Neural progenitor cell (in vitro differentiated cells): Measurements from ENCODE around the gene HDAC8. TPM values are rescaled to one million over a fixed set of nuclear protein-coding genes. Genes with fewer than 3 reads are reported as not detected.

ENCODE experiments used
- DNase-seq: peaks from one replicate; pipeline ENCODE4 v3.0.0-alpha.2; 2016; ENCODE audit warnings: low spot score
- H2AFZ ChIP-seq: fragments of 200-600 bp; sonication (generic); replicated peaks from 2 replicates; pipeline ENCODE4 v1.6.1; 2016; ENCODE audit warnings: antibody characterized with exemption
- H3F3A ChIP-seq: fragments of 200-600 bp; sonication (generic); 2 replicates; pipeline ENCODE4 v1.6.1; 2016; ENCODE audit warnings: antibody characterized with exemption, low read depth
- H3K27ac ChIP-seq: fragments of 200-600 bp; sonication (generic); 2 replicates; pipeline ENCODE4 v1.5.1; 2016; ENCODE audit warnings: mild to moderate bottlenecking
- H3K27me3 ChIP-seq: fragments of 200-600 bp; sonication (generic); 2 replicates; pipeline ENCODE4 v1.6.1; 2016; ENCODE audit warnings: mild to moderate bottlenecking, moderate library complexity
- H3K36me3 ChIP-seq: fragments of 200-600 bp; sonication (generic); 2 replicates; pipeline ENCODE4 v1.5.1; 2016
- H3K4me1 ChIP-seq: fragments of 200-600 bp; sonication (generic); 2 replicates; pipeline ENCODE4 v1.6.1; 2016; ENCODE audit warnings: mixed run types
- H3K4me2 ChIP-seq: fragments of 200-600 bp; sonication (generic); 2 replicates; pipeline ENCODE4 v1.6.1; 2016
- H3K4me3 ChIP-seq: fragments of 200-600 bp; sonication (generic); 2 replicates; pipeline ENCODE4 v1.5.1; 2016
- H3K79me2 ChIP-seq: fragments of 200-600 bp; sonication (generic); 2 replicates; pipeline ENCODE4 v1.6.1; 2016; ENCODE audit warnings: low read depth
- H3K9ac ChIP-seq: fragments of 200-600 bp; sonication (generic); 2 replicates; pipeline ENCODE4 v1.6.1; 2016
- H3K9me3 ChIP-seq: fragments of 200-600 bp; sonication (generic); 2 replicates; pipeline ENCODE4 v1.5.1; 2016; ENCODE audit warnings: low read depth
- H4K20me1 ChIP-seq: fragments of 200-600 bp; sonication (generic); 2 replicates; pipeline ENCODE4 v1.6.1; 2016; ENCODE audit warnings: low read depth
- H3K27ac Mint-ChIP-seq: 3 replicates; pipeline ENCODE4 v1.8.0; 2021; ENCODE audit warnings: mixed read lengths
- H3K27me3 Mint-ChIP-seq: 2 replicates; pipeline ENCODE4 v1.8.0; 2022; ENCODE audit warnings: low read depth, mild to moderate bottlenecking, inconsistent platforms, moderate library complexity, mixed read lengths; ENCODE audit not compliant: insufficient read depth
- H3K36me3 Mint-ChIP-seq: 3 replicates; pipeline ENCODE4 v1.8.0; 2021; ENCODE audit warnings: mixed read lengths
- H3K4me1 Mint-ChIP-seq: 3 replicates; pipeline ENCODE4 v1.8.0; 2021; ENCODE audit warnings: mixed read lengths
- H3K4me3 Mint-ChIP-seq: 3 replicates; pipeline ENCODE4 v1.8.0; 2021; ENCODE audit warnings: mild to moderate bottlenecking, moderate library complexity, mixed read lengths
- H3K9me3 Mint-ChIP-seq: 3 replicates; pipeline ENCODE4 v1.8.0; 2020; ENCODE audit warnings: mixed read lengths
- EZH2 ChIP-seq: fragments of 200-600 bp; sonication (generic); IDR thresholded peaks from 2 replicates; pipeline ENCODE4 v1.6.1; 2017; ENCODE audit warnings: antibody characterized with exemption, mild to moderate bottlenecking, moderate library complexity
- EZH2phosphoT487 ChIP-seq: fragments of 200-600 bp; sonication (generic); IDR thresholded peaks from 2 replicates; pipeline ENCODE4 v1.6.1; 2017; ENCODE audit warnings: antibody characterized with exemption
- total RNA-seq: library from RNA; depleted of rRNA; stranded (reverse); fragments of >200 nt; gene quantifications from 2 replicates; pipeline ENCODE4 v1.2.3, GENCODE V29; 2015; ENCODE audit warnings: low replicate concordance
- TF ChIP-seq, protein P1 (sequence below): fragments of 200-600 bp; sonication (generic); IDR thresholded peaks from 2 replicates; pipeline ENCODE4 v1.5.1; 2017; ENCODE audit warnings: antibody characterized with exemption, mild to moderate bottlenecking

The HDAC8 gene
- total RNA-seq, 1 donor from 2014 or later = 37.8 TPM

DNA sequence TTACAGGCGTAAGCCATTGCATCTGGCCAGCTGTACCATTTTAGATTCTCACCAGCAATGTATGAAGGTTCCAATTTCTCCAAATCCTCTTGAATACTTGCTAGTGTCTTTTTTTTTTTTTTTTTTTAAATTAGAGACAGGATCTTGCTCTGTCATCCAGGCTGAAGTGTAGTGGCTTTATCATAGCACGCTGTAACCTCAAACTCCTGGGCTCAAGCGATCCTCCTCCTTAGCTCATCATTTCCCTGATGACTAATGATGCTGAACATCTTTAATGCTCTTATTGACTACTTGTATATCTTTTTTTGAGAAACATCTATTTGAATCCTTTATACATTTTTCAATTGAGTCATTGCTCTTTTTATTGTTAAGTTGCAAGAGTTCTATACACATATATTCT lies 40.3 kb downstream of the HDAC8 start:
- Histone ChIP-seq H3K4me3 (no peak overlapping the region), H3K79me2 (no peaks in the 10 kb centered on the region)

DNA sequence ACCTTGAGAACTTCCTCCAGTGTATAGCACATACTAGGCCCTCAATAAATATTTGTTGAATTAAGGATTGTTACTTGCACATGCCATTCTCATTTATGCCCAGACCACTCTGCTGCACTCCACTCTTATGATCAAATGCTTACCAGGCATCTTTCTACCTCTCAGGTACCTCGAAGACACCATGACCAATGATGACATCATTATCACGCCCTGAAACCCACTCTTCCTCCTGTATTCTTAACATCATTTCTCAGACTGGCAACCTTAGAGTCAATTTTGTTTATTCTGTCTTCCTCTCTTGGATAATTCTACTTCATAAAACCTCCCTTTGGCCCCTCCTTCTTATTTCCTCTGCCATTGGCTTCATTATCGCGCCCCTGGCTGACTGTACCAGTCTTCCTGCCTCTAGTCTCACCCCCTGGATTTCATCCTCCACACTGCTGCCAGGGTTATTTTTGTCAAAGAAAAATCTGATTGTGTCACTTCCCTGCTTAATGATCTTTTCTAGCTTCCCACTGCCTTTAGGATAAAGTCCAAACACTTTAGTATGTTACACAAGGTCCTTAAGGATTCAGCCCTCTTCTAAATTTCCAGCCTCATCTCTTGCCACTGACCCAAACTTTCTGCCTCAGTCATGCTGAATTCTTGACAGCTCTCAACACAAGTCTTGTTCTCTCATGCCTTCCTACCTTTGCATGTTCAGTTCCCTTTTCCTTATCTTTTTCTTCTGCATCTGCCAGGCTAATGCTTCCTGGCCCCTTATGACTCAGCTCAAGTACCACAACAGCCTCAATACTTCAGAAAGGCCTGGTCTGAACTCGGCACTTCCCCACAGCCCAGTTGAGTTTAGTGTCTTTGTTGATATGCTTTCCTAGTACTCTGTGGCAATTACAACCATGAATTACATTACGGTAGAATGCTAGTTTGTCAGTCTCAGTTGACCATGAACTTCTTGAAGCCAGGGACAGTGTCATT lies 45.8 kb downstream of the HDAC8 start:
- Histone ChIP-seq H3K36me3 (peaks cover 3% of the 10 kb centered on the region), H3K27ac (no peak overlapping the region), H3K9ac (no peak overlapping the region), H3K4me3 (no peak overlapping the region), H4K20me1 (no peaks in the 10 kb centered on the region), H3K79me2 (no peaks in the 10 kb centered on the region), H2AFZ (no peak overlapping the region), H3K4me2 (no peak overlapping the region), H3K4me1 (no peaks in the 10 kb centered on the region), H3K27me3 (no peaks in the 10 kb centered on the region), H3F3A (no peaks in the 10 kb centered on the region), H3K9me3 (no peaks in the 10 kb centered on the region)
- no peak for TF ChIP-seq EZH2phosphoT487
- H3K27ac Mint-ChIP-seq = no peak overlapping the region
- no peak overlapping the region for H3K4me3 Mint-ChIP-seq
- peaks cover 7% of the 10 kb centered on the region for H3K36me3 Mint-ChIP-seq
- DNase-seq = no peak
- no peaks in the 10 kb centered on the region for H3K27me3 Mint-ChIP-seq
- H3K4me1 Mint-ChIP-seq = no peaks in the 10 kb centered on the region
- H3K9me3 Mint-ChIP-seq = peaks cover 4% of the 10 kb centered on the region

More for the DNA sequence above, 40.3 kb downstream of the HDAC8 start:
- Histone ChIP-seq H3K27me3 (no peaks in the 10 kb centered on the region), H4K20me1 (no peaks in the 10 kb centered on the region), H3K27ac (no peak overlapping the region), H3K9ac (no peak overlapping the region), H3K36me3 (peaks cover 7% of the 10 kb centered on the region), H3K9me3 (peaks cover 3% of the 10 kb centered on the region), H3K4me2 (no peak overlapping the region), H3K4me1 (no peaks in the 10 kb centered on the region), H2AFZ (no peak overlapping the region), H3F3A (no peaks in the 10 kb centered on the region)
- Mint-ChIP-seq H3K4me3 (no peak overlapping the region), H3K9me3 (no peaks in the 10 kb centered on the region), H3K27me3 (no peaks in the 10 kb centered on the region), H3K36me3 (peaks cover 7% of the 10 kb centered on the region), H3K4me1 (no peaks in the 10 kb centered on the region), H3K27ac (no peak overlapping the region)
- TF ChIP-seq EZH2phosphoT487 (no peak), EZH2 (no peak)
- TF ChIP-seq, protein P1, sequence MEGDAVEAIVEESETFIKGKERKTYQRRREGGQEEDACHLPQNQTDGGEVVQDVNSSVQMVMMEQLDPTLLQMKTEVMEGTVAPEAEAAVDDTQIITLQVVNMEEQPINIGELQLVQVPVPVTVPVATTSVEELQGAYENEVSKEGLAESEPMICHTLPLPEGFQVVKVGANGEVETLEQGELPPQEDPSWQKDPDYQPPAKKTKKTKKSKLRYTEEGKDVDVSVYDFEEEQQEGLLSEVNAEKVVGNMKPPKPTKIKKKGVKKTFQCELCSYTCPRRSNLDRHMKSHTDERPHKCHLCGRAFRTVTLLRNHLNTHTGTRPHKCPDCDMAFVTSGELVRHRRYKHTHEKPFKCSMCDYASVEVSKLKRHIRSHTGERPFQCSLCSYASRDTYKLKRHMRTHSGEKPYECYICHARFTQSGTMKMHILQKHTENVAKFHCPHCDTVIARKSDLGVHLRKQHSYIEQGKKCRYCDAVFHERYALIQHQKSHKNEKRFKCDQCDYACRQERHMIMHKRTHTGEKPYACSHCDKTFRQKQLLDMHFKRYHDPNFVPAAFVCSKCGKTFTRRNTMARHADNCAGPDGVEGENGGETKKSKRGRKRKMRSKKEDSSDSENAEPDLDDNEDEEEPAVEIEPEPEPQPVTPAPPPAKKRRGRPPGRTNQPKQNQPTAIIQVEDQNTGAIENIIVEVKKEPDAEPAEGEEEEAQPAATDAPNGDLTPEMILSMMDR = no peak
- no peak for DNase-seq

- no peaks in the 10 kb centered on the region for H3K36me3 Mint-ChIP-seq
- Histone ChIP-seq H3K36me3 (no peaks in the 10 kb centered on the region), H3K9ac (no peak overlapping the region), H3K4me1 (no peaks in the 10 kb centered on the region), H4K20me1 (no peaks in the 10 kb centered on the region), H3K9me3 (peaks cover 4% of the 10 kb centered on the region), H3K4me3 (no peak overlapping the region), H2AFZ (no peak overlapping the region), H3K27me3 (no peaks in the 10 kb centered on the region), H3K27ac (no peak overlapping the region), H3K79me2 (no peaks in the 10 kb centered on the region), H3F3A (no peaks in the 10 kb centered on the region), H3K4me2 (no peak overlapping the region)
- H3K9me3 Mint-ChIP-seq = peaks cover 23% of the 10 kb centered on the region
- no peak overlapping the region for H3K27ac Mint-ChIP-seq
- H3K4me3 Mint-ChIP-seq = no peak overlapping the region
- no peak for DNase-seq
- H3K27me3 Mint-ChIP-seq = no peaks in the 10 kb centered on the region
- no peaks in the 10 kb centered on the region for H3K4me1 Mint-ChIP-seq
- no peak for TF ChIP-seq EZH2
- TF ChIP-seq, protein P1 = no peak
- no peak for TF ChIP-seq EZH2phosphoT487
Measured at GRCh38 chrX:72498782-72499181, 73.9 kb downstream of the HDAC8 start.

GRCh38 chrX:72495046-72495445 lies 77.6 kb downstream of the HDAC8 start:
- H3K27ac ChIP-seq = no peak overlapping the region
- H2AFZ ChIP-seq = no peak overlapping the region
- Mint-ChIP-seq H3K9me3 (peaks cover 3% of the 10 kb centered on the region), H3K27me3 (no peaks in the 10 kb centered on the region), H3K27ac (no peak overlapping the region), H3K36me3 (peaks cover 2% of the 10 kb centered on the region), H3K4me3 (no peak overlapping the region), H3K4me1 (no peaks in the 10 kb centered on the region)
- no peak overlapping the region for H3K9ac ChIP-seq
- H3K79me2 ChIP-seq = no peaks in the 10 kb centered on the region
- no peaks in the 10 kb centered on the region for H3F3A ChIP-seq
- TF ChIP-seq EZH2phosphoT487 (no peak), EZH2 (no peak)
- TF ChIP-seq, protein P1 = no peak
- DNase-seq = no peak
- H3K36me3 ChIP-seq = no peaks in the 10 kb centered on the region
- no peaks in the 10 kb centered on the region for H3K4me1 ChIP-seq
- no peaks in the 10 kb centered on the region for H3K27me3 ChIP-seq
- peaks cover 4% of the 10 kb centered on the region for H3K9me3 ChIP-seq
- H3K4me2 ChIP-seq = no peak overlapping the region
- H3K4me3 ChIP-seq = no peak overlapping the region
- H4K20me1 ChIP-seq = no peaks in the 10 kb centered on the region
